DMS 273 (cell line): ENCODE results near the gene LYPLA2.
"Not testable (repeated sequence)": the region's sequence is repeated elsewhere in the genome, so short reads cannot be mapped to it uniquely, and the experiment has no call there.

Experiments
- DNase-seq: peaks from one replicate; lab custom pipeline; 2025; ENCODE audit not compliant: unreplicated experiment; lab: John Stamatoyannopoulos, UW

LYPLA2 gene

GRCh38 chr1:23825762-23826522 is 35.0 kb downstream of the LYPLA2 start:
- no peak for DNase-seq

GRCh38 chr1:23826590-23826989 is 35.6 kb downstream of the LYPLA2 start:
- not testable (repeated sequence) for DNase-seq

DNA sequence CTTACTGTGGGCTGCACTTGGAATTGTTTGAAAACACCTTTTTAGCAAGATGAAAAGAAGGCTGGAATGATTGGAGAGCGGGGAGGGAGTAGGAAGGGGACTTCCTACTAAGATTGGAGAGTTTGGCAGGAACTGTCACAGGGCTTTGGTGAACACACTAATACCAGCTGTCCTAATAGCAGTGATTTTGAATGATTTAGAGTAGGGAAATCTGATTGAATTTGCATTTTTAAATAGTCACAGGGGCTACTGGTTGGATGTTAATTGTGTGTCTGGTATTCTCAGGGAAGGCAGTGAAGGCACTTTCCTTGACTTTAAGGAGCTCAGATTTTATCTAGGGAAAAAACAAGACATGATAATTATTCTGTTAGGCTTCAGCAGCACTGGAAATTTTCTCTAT is 36.8 kb downstream of the LYPLA2 start:
- DNase-seq = no peak

- peak; percentile 32 for DNase-seq
Measured at GRCh38 chr1:23834156-23834555, 43.2 kb downstream of the LYPLA2 start.

DNA sequence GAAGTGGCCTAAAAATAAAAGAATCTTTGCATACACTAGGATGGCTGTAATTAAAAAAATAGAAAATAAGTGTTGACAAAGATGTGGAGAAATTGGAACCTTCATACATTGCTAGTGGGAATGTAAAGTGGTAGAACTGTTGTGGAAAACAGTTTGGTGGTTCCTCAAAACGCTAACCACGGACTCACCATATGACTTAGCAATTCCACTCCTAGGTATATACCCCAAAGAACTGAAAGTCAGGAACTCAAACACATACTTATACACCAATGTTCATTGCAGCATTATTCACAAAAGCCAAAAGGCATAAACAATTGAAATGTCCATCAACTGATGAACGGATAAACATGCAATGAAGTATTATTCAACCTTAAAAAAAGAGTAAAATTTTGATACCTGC is 45.1 kb downstream of the LYPLA2 start:
- no peak for DNase-seq

- no peak for DNase-seq
Measured at GRCh38 chr1:23837908-23838307, 47.0 kb downstream of the LYPLA2 start.

DNA sequence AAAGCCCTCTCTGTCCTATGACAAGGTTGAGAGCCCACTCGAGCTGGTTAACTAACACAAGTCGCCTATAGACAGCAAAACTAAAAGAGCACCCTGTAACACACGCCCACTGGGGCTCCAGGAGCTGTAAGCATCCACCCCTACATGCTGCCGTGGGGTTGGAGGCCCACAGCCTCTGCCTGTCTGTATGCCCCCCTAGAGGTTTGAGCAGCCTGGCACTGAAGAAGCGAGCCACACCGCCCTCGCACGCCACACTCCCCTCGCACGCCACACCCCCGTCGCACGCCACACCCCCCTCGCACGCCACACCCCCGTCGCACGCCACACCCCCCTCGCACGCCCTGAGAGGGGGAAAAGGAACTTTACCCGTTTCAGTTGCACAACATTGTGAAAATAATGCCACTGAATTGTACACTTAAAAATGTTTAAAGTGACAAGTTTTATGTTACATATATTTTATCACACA is 47.5 kb downstream of the LYPLA2 start:
- DNase-seq = peak; percentile 80

DNA sequence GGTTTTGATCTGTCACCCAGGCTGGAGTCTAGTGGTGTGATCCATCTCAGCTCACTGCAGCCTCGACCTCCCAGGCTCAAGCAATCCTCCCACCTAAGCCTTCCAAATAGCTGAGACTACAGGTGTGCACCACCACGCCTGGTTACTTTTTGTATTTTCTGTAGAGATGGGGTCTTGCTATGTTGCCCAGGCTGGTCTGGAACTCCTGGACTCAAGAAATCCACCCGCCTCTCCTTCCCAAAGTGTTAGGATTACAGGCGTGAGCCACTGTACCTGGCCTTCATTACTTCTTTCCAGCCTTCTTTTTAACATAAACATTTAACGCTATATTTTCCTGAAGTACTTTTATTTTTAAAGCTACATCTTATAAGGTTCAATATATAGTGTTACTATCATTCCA is 52.7 kb downstream of the LYPLA2 start:
- no peak for DNase-seq
